ENCODE measurements around the gene CDH4.
"Not testable (repeated sequence)": the region's sequence is repeated elsewhere in the genome, so short reads cannot be mapped to it uniquely, and the experiment has no call there.

CDH4 gene

DNA sequence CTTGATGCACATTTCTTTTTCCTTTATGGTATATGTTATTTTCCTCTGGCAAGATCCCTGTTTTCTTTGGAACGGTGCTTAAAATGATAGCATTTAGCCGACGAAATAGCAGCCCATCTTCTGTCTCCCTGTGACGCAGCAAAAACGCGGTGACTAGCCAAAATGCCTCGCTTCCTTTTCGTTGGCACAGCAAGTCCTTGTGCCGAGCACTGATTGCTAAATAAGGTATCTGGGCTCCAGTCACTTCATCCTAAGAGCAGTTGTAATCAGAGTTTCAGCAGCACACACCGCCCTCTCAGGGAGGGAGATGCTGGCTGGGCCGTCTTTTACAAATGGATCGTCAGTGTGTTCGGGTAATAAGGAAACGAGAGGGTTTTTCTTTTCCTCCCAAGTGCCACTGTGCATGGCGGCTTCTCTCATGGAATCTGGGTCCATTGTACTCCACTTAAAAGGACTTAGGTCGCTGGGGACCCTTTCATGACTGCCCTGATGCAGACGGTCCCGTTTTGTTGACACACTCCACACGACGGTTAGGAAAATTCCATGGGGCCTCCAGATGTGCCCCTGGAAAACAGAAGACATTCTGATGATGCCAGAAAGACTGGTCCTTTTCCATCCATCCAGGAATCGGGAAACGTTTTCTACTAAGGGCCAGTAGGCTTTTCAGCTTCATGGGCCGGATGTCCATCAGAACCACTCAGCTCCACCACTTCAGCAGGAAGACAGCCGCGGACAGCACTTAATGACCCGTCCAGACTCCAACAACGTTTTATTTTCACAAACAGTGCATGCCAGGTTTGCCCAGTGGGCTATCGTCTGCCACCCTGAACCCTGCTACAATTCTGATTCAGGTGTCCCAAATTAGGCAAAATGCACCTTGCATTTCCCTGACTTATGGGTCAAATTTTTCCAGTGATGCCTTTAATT lies 185.5 kb downstream of the CDH4 start:
- DNase-seq (ENCODE audit: low read depth in 2 of 2): no peak

DNA sequence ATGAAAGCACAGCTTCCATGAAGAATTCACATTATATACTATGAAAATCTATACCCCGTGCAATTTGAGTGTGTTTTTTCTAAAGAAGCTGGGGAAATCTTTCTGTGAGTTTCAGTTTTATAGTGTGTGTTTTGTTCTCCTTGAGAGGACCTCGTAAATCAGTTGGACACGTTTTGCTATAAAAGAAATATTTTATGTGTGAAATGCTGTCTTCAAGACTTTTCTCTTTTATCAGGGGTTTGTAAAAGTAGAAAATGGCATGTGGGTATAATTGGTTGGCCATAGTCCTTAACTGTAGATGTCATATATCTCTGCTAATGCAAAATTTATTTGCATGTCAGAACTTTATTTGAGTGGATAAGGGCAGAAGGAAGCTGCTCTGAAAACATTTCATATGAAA lies 186.2 kb downstream of the CDH4 start:
- no peak for DNase-seq (ENCODE audit: low read depth in 2 of 2)

DNA sequence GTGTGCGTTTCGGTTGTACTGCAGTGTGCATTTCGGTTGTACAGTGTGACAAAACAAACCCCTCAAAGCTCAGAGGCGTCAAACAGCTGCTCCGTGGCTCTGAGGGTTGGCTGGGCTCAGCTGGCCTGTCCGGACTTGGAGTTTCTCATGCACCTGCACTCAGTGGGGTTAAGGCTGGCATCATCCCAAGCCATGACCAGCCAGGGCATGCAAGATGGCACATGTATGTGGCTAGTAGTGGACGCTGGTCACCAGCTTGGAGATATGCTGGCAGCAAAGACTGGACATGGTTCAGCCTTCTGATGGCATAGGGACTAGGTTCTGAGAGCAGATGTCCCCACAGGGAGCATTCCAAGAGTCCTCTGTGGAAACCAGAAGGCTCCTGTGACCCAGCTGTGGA lies 187.2 kb downstream of the CDH4 start:
- DNase-seq (ENCODE audit: low read depth in 2 of 2): no peak

DNA sequence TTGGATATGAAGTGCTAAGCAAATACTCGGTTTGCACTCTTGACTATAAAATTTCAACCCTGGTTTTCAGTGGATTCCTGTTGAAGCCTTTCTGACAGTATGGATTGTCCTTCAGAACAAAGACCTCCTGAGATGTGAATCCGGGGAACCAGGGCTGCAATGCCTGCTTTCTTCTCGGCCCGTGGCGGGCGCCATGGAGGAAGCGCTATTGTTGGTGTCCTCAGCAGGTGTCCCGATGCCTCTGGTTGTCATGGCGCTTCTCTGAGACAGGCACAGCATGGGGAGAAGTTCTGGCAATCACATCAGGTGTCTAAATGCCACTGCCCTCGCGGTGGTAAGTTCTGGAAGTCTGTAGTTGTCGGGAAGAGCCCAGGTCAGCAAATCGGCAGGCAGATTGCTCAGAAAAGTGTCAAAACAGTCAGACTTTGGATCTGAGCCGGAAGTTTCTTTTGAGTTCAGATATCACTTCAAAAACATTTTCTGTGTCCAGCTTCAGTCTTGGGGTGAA lies 188.5 kb downstream of the CDH4 start:
- DNase-seq (ENCODE audit: low read depth in 2 of 2): no peak

DNA sequence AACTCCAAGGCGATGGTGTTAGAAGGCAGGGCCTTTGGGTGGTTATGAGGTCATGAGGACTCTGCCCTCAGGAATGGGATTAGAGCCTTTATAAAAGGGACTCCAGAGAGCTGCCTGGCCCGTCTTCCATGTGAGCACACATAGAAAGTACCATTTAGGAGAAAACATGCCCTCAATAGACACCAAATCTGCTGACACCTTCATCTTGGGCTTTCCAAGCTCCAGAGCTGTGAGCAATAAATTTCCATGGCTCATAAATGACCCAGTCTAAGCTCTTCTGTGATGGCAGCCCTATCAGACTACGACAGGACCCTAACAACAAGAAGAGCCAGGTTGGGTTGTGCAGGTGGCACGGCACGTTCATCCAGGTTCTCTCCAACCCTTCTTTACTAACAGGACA lies 189.5 kb downstream of the CDH4 start:
- DNase-seq (ENCODE audit: low read depth in 2 of 2): no peak

DNA sequence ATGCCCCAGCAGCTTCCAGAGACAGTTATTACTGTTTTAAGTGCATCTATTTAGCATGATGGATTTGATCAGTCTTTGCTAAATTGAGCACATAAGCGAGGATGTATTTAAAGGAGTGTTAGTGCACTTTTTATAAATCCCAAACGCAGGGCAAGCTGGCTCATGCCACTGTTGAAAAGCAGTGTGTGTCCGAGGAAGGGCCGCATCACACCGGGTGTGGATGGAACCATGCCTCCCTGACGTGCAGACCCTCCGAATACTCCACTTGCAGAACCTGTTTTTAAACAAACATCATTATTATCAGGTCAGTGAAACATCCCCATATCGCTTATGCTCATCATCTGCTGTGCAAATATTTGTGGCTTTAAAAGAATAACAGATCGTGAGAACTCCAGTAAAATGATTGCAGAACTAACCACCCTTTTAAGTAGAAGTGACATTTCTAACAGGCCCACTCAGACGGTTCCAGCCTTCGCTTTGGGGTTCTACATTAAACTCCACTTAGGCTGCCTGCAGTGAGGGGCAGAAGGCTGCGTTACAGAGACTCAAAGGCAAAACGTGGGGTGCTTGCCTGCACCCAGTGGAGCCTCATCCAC lies 190.1 kb downstream of the CDH4 start:
- DNase-seq (ENCODE audit: low read depth in 2 of 2): no peak

DNA sequence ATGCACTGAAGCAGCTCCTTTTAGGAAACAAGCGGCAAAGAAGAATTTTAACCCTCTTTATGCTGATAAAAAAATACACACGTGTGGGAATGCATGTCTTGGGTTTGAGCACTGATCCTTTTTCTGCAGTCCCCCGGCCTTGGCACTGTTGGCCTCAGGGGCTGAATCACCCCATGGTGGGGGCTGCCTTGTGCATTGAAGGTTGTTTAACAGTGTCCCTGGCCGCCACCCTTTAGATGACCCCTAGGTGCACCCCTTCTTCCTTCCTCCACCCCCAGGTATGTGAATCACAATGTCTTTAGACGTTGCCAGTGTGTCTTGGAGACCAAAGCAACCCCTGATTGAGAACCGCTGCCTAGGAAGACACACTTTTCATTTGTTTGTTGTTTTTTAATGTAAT lies 190.7 kb downstream of the CDH4 start:
- DNase-seq (ENCODE audit: low read depth in 2 of 2): no peak

DNA sequence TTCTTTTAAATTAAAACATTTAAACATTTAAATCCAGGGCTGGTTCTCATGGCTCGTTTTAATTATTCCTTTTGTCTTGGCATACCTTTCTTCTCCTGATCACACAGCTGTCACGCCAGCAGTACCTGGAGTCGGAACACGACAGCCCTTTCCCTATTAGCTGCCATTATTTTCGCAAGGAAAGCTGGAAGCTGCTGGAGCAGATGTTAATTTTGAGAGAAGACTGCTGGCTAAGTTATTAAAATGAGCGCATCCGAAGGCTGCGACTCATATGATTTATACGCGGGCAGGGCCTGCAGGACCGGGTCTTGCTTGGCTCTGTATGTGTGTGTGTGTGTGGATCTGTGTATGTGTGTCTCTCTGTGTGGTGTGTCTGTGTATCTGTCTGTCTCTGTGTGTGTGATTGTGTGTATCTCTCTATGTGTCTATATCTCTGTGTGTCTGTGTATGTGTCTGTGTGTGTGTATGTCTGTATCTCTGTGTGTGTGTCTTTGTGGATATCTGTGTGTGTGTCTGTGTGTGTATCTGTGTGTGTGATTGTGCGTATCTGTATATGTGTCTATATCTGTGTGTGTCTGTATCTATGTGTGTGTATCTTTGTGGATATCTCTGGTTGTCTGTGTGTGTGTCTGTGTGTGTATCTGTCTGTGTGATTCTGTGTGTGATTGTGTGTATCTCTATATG lies 191.5 kb downstream of the CDH4 start:
- no peak for DNase-seq (ENCODE audit: low read depth in 2 of 2)

DNA sequence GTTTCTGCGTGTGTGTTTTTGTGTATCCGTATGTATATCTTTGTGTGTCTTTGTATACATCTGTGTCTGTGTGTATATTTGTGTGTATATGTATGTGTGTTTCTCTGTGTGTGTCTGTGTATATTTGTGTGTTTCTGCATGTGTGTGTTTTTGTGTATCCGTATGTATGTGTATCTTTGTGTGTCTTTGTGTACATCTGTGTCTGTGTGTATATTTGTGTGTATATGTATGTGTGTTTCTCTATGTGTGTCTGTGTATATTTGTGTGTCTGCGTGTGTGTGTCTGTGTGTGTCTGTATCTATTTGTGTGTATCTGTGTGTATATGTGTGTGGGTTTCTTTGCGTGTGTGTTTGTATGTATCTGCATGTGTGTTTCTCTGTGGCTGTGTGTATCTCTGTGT lies 192.6 kb downstream of the CDH4 start:
- no peak for DNase-seq (ENCODE audit: low read depth in 2 of 2)

DNA sequence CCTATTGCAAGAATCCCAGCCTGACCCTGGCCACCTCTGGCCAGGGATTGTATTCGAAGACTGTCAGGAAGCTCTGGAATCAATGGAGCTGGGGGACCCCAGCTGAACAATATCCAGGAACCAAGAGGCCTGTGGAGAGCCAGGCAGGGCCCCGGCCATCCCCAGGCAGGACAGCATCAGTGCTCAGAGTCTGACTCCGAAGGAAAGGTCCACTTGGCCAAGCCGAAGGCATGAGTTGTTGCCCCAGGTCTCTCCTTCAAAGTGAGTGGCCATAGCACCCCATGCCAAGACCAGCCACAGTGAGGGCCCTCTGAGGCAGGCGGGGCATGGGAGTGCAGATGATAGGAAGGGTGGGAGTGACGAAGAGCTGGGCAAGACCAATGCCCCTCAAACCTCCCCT lies 193.1 kb downstream of the CDH4 start:
- DNase-seq (ENCODE audit: low read depth in 2 of 2): no peak

DNA sequence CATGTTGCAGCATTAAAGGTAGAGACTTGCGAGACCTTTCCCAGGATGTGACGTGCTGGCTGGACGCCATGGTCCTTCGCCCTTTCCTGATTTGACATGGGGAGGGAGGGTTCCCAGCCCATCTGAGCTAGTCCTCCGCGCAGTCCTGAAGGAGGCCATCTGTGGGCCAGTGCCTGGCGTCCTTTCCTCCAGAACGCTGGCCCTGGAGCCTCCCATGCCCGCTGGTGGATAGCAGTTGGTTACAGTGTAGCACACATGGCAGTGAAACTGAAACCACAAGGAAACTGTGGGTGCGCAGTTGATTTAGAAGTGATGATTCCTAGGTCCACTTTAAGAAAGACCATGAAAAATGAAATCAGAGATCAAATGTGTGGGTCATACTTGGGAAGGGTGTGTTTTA lies 193.7 kb downstream of the CDH4 start:
- no peak for DNase-seq (ENCODE audit: low read depth in 2 of 2)

DNA sequence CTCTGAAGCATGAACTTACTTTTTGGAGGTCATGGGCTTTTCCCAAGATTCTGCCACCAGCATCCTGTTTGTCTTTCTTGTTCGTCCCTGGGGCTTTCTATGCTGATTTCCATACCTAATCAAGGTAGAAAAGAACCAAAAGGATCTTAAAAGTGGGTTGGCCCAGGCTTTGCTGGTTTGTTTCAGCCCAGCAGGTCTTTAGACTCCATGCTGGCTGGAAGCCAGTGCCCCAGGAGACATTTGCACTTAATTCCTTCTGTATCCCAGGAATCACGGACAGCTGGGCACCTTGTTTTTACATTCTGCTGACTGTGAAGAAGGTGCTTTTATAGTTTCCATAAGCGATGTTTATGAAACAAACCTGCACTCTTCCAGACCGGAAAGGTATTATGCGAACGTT lies 195.9 kb downstream of the CDH4 start:
- no peak for DNase-seq (ENCODE audit: low read depth in 2 of 2)

DNA sequence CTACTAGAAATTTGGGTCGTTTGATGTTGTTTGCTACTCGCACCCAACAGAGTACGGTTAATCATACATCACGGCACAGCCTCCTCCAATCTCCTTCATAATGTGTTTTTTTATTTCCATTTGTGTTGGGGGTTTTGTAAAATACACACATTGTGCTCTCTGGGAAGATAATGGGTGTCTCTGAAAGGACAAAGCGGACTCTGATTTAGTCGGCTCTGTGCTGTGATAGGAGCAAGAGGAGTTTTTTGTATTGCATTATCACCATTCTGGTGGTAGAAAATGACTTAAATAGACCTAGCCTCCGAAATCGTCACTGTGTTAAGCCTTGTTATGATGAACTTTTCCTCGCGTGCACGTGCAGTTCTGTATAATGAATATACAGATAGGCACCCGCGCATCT lies 196.3 kb downstream of the CDH4 start:
- no peak for DNase-seq (ENCODE audit: low read depth in 2 of 2)

DNA sequence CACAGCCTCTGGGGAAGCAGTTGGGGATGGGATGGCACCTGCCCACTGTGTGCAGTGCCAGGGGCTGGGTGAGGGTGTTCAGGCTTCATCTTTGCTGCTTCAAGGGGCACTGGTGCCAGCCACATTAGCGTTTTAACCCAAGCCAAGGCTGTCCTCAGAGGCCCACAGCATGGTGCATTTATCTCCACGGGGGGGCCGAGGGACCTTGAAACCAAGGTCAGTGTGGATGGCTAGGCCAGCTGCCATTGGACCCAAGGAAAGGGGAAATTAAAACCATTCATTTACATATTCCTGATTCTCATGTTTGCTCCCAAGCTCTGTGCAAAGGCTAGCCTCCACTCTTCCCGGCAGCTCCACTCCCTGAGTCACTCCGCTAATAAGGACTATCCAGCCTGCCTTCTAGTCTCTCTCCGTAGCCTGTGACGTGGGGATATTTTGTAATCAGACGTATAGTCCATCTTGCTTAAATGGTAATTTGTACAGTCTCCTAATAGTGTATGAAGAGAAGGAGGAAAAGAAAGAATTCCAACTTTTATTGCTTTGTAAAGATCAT lies 197.1 kb downstream of the CDH4 start:
- no peak for DNase-seq (ENCODE audit: low read depth in 2 of 2)

DNA sequence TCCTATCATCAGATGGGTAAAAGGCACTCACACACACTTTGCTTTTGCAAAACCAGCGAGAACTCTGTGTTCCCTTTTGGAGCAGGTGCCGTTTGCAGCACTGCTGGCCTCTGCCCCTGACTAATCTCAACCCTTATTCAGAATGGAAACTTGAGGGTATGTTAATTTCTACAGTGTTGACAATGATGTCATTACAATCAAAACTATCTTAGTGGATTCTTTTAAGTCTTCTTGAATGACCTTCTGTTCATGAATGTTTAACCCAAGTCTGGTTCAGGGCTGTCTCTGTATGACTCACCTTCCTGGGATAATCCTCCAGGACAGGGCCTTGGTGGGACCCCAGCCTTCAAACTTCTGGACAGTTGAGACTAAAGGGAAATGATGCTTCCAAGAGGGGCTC lies 197.9 kb downstream of the CDH4 start:
- DNase-seq (ENCODE audit: low read depth in 2 of 2): no peak

DNA sequence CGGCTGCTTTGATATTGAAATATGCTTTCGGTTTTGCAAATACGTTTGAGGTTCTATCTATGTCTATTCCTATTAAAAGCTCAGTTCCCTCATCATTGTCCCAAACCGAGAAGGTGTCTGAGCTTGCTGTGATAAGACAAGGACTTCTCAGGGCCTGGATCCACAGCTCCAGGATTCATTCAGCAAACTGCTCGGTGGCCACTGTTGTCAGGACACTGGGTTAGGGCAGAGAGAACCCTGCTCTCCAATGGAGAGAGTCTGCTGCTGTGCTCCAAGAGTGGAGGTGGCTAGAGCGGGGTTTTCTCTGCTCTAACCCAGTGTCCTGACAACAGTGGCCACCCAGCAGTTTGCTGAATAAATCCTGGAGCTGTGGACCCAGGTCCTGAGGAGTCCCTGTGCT lies 198.5 kb downstream of the CDH4 start:
- DNase-seq (ENCODE audit: low read depth in 2 of 2): no peak

DNA sequence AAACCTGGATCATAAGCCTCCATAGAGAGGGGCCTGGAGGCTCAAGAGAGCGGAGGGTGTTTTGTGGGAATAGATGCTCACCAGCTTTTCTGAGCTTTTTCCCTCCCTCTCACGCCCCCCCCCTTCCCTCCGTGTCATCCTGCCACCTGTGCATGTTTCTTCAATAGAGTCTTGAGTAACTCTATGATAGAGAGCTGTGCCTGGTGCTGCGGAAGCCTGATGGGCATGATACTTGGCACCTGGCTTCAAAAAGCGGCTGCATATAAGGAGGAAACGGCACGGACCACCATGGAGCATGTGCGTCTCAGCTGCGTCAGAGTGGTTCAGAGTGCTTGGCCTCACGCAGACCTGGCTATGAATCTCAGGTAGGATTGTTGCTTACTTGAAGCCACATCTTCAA lies 198.9 kb downstream of the CDH4 start:
- DNase-seq (ENCODE audit: low read depth in 2 of 2): no peak

DNA sequence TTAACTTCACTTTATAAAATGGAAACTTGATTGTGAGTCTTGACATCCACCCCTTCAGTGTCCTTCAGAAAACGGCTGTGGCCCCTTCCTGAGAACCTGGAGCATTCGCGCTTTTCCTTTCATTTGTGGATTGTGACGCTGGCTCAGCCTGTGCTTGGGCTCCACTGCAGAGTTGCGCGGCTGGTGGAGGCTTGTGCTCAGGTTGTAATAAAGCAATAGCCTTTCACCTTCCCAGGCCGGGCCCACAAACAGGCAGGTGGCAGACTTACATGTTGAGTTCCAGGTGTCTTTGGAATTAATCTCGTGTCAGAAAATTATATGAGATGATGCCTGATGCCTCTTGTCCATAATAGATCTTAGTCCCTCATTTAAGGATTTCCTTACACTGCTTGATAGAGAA lies 199.9 kb downstream of the CDH4 start:
- no peak for DNase-seq (ENCODE audit: low read depth in 2 of 2)

DNA sequence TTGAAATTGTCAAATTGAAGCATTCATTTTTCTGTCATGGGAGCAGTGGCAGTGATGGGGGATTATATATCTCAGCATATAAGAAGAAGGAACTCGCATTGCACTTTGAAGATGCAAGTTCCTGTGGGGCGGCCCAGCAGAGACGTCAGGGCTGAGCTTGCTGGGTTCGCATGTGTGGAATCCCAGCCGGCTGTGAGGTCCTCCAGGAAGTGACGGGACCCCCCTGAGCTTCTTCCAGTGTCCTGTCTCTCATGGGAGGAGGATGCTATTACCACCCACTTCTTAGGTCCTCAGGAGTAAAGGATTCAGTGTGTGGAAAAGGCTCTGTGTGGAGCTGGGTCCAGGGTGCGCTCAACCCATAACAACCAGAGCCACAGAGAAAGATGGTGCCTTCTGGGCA lies 201.2 kb downstream of the CDH4 start:
- DNase-seq (ENCODE audit: low read depth in 2 of 2): no peak

DNA sequence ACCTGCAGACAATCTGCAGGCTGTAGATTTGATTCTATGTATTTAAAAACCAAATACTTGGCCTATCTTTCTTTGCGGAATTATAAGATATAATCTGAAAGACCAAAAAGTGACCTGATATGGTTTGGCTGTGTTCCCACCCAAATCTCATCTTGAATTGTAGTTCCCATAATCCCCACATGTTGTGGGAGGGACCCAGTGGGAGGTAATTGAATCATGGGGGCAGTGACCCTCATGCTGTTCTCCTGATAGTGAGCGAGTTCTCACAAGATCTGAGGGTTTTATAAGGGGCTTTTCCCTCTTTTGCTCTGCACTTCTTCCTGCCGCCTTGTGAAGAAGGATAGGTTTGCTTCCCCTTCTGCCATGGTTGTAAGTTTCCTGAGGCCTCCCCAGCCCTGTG lies 201.6 kb downstream of the CDH4 start:
- DNase-seq (ENCODE audit: low read depth in 2 of 2): not testable (repeated sequence)

DNA sequence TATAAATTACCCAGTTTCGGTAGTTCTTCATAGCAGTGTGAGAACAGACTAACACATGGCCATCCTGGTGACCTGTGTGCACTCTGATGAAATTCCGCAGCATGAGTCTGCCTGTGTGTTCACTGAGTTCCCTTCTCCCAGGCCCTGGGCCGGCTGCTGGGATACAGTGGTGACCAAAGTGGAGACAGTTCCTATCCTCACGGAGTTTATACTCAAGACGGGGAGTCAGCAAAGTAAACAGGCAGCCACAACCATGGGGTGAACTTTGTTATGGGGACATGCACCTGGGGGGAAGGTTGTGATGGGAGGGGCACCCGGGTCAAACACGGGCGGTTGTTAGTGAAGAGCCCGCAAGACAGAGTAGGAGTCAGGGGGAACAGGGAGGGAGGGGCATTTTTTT lies 202.0 kb downstream of the CDH4 start:
- no peak for DNase-seq (ENCODE audit: low read depth in 2 of 2)

DNA sequence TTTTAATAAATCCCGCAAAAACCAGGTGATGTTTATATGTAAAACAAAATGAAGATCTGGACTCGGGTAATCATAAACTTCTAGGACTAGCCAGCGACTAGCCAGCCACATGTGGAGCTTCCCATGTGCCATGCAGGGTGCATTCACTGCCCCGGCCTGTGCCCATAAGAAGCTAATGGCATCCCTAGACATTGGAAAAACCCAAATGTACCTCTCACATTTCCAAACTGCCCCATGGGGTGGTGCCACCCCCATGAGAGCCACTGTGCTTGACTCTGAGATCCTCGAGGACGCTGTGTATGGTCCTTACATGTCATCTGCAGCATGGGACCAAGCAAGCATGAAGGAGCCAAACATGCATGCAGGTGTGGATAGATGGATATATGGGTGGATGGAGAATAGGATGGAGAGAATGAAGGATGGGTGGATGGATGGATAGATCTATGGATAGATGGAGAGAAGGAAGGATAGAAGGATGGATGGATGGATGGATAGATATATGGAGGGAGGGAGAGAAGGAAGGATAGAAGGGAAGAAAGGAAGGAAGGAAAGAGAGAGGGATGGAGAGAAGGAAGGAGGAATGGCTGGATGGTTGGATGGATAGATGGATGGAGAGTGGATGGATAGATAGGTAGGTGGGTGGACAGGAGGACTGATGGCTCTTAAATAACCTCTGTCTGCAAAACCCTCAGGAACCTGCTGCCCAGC lies 203.6 kb downstream of the CDH4 start:
- no peak for DNase-seq (ENCODE audit: low read depth in 2 of 2)
